Measurements from ENCODE around the gene PLA2G3. TPM values are rescaled to one million over a fixed set of nuclear protein-coding genes. Genes with fewer than 3 reads are reported as not detected.
A peak's percentile ranks its signal among the peaks of the same experiment; 100 is the strongest.

PLA2G3 gene
- total RNA-seq, 1 donor from 2014 or later: 0.51 TPM

DNA sequence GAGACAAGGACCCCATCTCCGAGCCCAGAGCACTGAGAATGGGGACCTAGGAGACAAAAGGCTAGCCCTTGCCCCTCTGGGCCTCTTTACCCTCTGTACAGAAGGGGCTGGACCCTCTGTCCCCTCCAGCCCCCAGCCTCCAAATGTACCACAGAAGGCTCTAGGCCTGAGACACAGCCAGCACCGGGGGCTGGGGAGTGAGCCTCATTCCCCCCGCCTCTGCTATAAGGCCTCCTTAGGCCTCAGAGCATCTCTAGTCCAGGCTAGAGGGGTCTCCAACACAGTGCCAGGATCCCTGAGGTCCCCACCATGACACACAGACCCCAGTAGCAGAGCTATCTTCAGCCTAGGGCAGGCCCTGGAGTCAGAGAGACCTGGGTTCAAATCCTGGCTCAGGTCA, 54.4 kb downstream of the PLA2G3 start:
- DNase-seq: no peak

DNA sequence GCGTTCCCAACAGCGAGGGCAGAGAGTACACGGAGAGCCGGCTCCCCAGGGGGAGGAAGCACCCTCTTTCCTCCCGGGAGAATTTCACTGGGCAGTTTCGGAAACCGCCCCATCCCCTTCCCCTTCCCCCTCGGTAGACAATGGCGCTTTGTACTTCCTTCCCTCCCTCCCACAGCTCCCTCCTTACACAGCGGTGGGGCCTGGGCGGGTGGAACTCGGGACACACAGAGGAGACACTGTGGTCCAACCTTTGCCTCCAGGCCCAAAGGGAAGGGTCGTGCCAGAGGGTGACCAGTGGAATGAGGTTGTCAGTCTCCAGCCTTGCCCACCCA, 54.8 kb downstream of the PLA2G3 start:
- no peak for DNase-seq

DNA sequence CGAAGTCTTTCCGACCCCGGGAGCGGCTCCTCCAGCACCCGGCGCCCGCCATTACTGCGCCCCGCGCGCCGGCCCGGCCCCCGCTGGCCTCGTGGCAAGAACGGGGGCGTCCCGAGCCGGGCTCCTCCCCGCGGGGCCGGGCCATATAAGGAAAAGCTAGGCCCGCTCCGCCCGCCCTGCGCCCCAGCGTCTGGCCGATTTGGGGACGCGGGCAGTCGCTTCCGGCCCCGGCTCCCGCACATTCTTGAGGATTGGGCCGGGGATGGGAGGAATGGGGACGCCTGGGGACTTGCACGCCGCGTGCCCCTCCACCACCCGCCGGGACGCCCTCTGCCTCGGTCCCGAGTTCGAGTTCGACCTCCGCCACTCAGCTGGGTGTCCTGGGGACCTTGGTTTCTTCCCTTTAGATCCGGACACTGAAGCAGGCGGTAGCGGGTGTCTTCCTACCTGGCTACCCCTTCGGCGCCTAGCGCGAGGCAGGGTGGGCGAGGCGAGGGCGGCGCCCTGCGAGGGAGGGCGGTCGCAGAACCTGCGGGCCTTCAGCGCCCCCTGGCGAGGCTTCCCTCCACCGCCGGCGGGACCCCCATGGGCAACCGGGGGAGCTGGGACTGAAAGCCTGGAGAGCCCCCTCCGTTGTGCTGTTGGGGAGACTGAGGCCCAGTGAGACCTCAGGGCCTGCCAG, 55.4 kb downstream of the PLA2G3 start:
- DNase-seq: peak; percentile 93

Small RNAs within 50 kb of the gene (small RNA-seq; reads per million reads assigned to genes)
- gene MIR3928 (ENCODE audit: low replicate concordance): 0.73 reads per million, percentile 81 among the genes with 10 or more reads in this experiment

Other genes with a start within 250 kb of the PLA2G3 start
- 16.5 TPM for gene MORC2, start 171.7 kb downstream of the PLA2G3 start, total RNA-seq
- 85.9 TPM for gene TUG1, start 171.2 kb downstream of the PLA2G3 start, total RNA-seq
- gene SMTN, start 59.2 kb downstream of the PLA2G3 start, total RNA-seq: 147 TPM
- 67.7 TPM for gene SELENOM, start 32.9 kb downstream of the PLA2G3 start, total RNA-seq
- 3.5 TPM for gene INPP5J, start 17.5 kb downstream of the PLA2G3 start, total RNA-seq
- gene RNF185, start 19.7 kb upstream of the PLA2G3 start, total RNA-seq: 29.7 TPM
- 51.1 TPM for gene LIMK2, start 71.8 kb upstream of the PLA2G3 start, total RNA-seq
- 16.7 TPM for gene PIK3IP1, start 152.0 kb upstream of the PLA2G3 start, total RNA-seq
- 18.2 TPM for gene PATZ1, start 205.8 kb upstream of the PLA2G3 start, total RNA-seq

Measured in tongue (tissue), 3 donors.